Subcutaneous adipose tissue (tissue), 4 donors: ENCODE results near the gene SUSD6. TPM values are rescaled to one million over a fixed set of nuclear protein-coding genes. Genes with fewer than 3 reads are reported as not detected.

Source experiments
- total RNA-seq, 4 donors: library from RNA; depleted of rRNA; stranded (reverse); fragments of >200 nt; gene quantifications; one replicate each; pipeline ENCODE4 v1.1.0, GENCODE V29; 2016
- TF ChIP-seq, protein P1 (sequence below): fragments of 450-650 bp; IDR thresholded peaks from one replicate; pipeline ENCODE4 v1.5.1; 2016; ENCODE audit warnings: low read depth, mild to moderate bottlenecking, control low read depth, antibody characterized with exemption, moderate library complexity

Gene SUSD6
- total RNA-seq, 4 donors from 2014 or later = 24.8 to 52.4 (median 35.5) TPM

DNA sequence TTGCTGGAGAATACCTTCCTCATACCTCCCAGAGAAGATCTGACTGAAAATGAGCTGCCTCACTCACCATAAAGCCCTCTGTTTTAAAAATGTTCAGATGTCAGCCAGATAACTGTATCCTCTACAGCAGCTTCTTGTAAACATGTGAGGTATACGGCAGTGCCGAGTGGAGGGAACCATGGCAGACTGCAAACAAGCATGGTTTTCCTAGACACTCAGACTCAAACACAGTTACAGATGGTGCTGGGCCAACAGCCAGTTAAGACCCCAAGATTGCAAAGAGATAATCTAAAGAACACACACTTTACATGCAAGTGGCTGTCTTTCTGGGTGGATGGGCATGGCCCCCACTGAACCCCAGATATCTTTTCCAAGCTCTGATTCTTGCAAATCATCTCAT lies 20.1 kb upstream of the SUSD6 start:
- TF ChIP-seq, protein P1, sequence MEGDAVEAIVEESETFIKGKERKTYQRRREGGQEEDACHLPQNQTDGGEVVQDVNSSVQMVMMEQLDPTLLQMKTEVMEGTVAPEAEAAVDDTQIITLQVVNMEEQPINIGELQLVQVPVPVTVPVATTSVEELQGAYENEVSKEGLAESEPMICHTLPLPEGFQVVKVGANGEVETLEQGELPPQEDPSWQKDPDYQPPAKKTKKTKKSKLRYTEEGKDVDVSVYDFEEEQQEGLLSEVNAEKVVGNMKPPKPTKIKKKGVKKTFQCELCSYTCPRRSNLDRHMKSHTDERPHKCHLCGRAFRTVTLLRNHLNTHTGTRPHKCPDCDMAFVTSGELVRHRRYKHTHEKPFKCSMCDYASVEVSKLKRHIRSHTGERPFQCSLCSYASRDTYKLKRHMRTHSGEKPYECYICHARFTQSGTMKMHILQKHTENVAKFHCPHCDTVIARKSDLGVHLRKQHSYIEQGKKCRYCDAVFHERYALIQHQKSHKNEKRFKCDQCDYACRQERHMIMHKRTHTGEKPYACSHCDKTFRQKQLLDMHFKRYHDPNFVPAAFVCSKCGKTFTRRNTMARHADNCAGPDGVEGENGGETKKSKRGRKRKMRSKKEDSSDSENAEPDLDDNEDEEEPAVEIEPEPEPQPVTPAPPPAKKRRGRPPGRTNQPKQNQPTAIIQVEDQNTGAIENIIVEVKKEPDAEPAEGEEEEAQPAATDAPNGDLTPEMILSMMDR = no peak

- TF ChIP-seq, protein P1 = no peak
Observed at GRCh38 chr14:69593018-69593677, 18.2 kb upstream of the SUSD6 start.

GRCh38 chr14:69594846-69595245 lies 16.6 kb upstream of the SUSD6 start:
- TF ChIP-seq, protein P1 = no peak

DNA sequence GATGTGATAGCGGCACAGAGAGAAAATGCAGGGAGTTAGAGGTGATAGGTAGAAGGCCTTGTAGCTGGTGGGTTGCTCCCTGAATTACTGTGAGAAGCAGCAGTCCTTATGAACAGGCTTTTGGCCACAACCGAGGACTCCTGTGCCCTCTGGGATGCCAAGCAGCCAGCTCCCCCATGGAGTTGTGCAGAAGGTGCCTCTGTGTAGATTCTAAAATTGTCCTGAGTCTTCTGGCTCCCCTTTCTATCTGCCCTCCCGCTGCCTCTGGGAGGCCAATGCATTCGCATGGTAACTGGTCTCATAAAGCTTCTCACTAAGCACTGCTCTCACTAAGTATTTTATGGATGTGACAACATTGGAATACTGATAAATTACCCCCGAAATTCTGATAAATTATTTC lies 16.1 kb upstream of the SUSD6 start:
- TF ChIP-seq, protein P1 = no peak

DNA sequence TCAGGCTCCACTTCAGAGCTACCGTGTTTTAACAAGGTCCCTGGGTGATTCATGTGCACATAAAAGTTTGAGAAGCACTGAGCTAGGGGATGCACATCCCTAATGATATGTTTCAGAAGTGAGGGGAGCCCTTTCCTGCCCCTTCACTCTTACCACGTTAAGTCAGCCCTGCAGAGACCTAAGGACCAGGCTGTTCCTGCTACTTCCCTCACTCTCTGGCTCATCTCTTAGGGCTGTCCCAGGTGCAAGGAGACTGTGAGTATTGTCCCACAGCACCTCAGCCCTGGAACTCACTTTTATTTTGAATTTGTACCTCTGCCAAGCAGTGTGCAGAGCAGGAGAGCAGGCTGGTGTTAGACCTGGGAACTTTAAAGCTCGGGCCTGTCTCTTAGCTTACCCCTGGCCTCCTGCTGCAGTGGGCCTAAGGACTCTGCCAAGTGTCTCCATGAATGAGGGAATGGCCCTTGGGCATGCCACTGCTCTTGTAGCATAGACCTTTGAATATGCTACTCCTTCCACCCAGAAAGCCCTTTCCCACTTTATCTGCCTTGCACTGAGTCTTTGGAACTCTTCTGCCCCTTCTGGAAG lies 11.0 kb upstream of the SUSD6 start:
- TF ChIP-seq, protein P1 = no peak

- TF ChIP-seq, protein P1 = no peak
Observed at GRCh38 chr14:69605738-69606137, 5.7 kb upstream of the SUSD6 start.

GRCh38 chr14:69606258-69607184 lies 4.9 kb upstream of the SUSD6 start:
- TF ChIP-seq, protein P1 = no peak
